Measurements from ENCODE around the gene DGKI.
"Not testable (repeated sequence)": the region's sequence is repeated elsewhere in the genome, so short reads cannot be mapped to it uniquely, and the experiment has no call there.

DGKI gene

GRCh38 chr7:137706330-137706729, 140.4 kb downstream of the DGKI start:
- not testable (repeated sequence) for H2AFZ ChIP-seq (ENCODE audit: low read length); H3K4me3 ChIP-seq (ENCODE audit: low read length in 2 of 2); H4K8ac ChIP-seq (ENCODE audit: low read depth, low read length); H3K27ac ChIP-seq (replicated peaks; ENCODE audit: low read length); H4K91ac ChIP-seq (ENCODE audit: low read depth, low read length, poor library complexity); H3K36me3 ChIP-seq (replicated peaks in 1 of 2; ENCODE audit: control insufficient read depth in 2 of 2, insufficient read depth in 2 of 2, low read length in 2 of 2); H3K4me2 ChIP-seq (ENCODE audit: insufficient read depth, low read length, poor library complexity, severe bottlenecking); H2BK120ac ChIP-seq (ENCODE audit: low read depth, low read length); H2BK12ac ChIP-seq (ENCODE audit: low read length); H3K18ac ChIP-seq (ENCODE audit: low read length); DNase-seq (ENCODE audit: low spot score); H2BK5ac ChIP-seq (ENCODE audit: low read length); H3K79me1 ChIP-seq (ENCODE audit: low read depth, low read length); H3K9ac ChIP-seq (ENCODE audit: low read depth, low read length, poor library complexity); H3K9me3 ChIP-seq (replicated peaks in 1 of 2; ENCODE audit: control insufficient read depth in 2 of 2, insufficient read depth in 1 of 2, low read depth in 1 of 2, low read length in 2 of 2); H3K4me1 ChIP-seq (ENCODE audit: control insufficient read depth in 2 of 2, insufficient read depth in 1 of 2, low read depth in 1 of 2, low read length in 2 of 2); H3K14ac ChIP-seq (ENCODE audit: low read length); H3K23ac ChIP-seq (ENCODE audit: low read depth, low read length, poor library complexity); H2BK15ac ChIP-seq (ENCODE audit: low read length); H3K27me3 ChIP-seq (ENCODE audit: control insufficient read depth in 3 of 3, insufficient read depth in 3 of 3, low read depth in 1 of 3, low read length in 3 of 3); H3K4ac ChIP-seq (ENCODE audit: low read length); H2AK5ac ChIP-seq (ENCODE audit: low read depth, low read length)
- no CpG with 5 or more reads among the region's 5 CpGs for WGBS, 2 donors (ENCODE audit: extremely low coverage in 2 of 2, insufficient read length in 2 of 2, insufficient replicate concordance in 1 of 2)

DNA sequence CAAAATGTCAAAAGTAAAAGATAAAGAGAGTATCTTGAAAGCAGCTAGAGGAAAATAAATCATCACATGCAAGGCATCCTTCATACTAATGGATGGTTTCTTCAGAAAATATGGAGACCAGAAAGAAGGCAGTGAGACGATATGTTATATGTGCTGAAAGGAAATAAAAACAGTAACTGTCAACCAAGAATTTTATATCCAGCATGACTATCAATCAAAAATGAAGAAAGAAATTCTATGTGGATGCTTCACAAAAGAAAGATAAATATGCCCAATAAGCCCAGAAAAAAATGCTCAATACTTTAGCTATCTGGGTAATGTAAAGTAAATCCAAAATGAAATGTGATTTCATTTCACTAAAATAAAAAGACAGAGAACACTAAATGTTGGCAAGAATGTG, 142.1 kb downstream of the DGKI start:
- H3K4ac ChIP-seq (ENCODE audit: low read length): no peak overlapping the region
- H4K8ac ChIP-seq (ENCODE audit: low read depth, low read length): no peak overlapping the region
- no peak overlapping the region for H2BK12ac ChIP-seq (ENCODE audit: low read length)
- H3K79me1 ChIP-seq (ENCODE audit: low read depth, low read length): no peaks in the 10 kb centered on the region
- no CpG with 5 or more reads among the region's 1 CpG for whole genome bisulfite sequencing, 2 donors (ENCODE audit: extremely low coverage in 2 of 2, insufficient read length in 2 of 2, insufficient replicate concordance in 1 of 2)
- no peak overlapping the region for H3K27ac ChIP-seq (replicated peaks; ENCODE audit: low read length)
- H2BK15ac ChIP-seq (ENCODE audit: low read length): no peak overlapping the region
- peaks cover 0 to 6% of the 10 kb centered on the region in 2 donors for H3K9me3 ChIP-seq (replicated peaks in 1 of 2; ENCODE audit: control insufficient read depth in 2 of 2, insufficient read depth in 1 of 2, low read depth in 1 of 2, low read length in 2 of 2)
- no peak overlapping the region for H4K91ac ChIP-seq (ENCODE audit: low read depth, low read length, poor library complexity)
- H3K27me3 ChIP-seq (ENCODE audit: control insufficient read depth in 3 of 3, insufficient read depth in 3 of 3, low read depth in 1 of 3, low read length in 3 of 3): no peaks in the 10 kb centered on the region
- H3K4me2 ChIP-seq (ENCODE audit: insufficient read depth, low read length, poor library complexity, severe bottlenecking): no peak overlapping the region
- H2AFZ ChIP-seq (ENCODE audit: low read length): no peak overlapping the region
- no peak overlapping the region for H3K9ac ChIP-seq (ENCODE audit: low read depth, low read length, poor library complexity)
- H2AK5ac ChIP-seq (ENCODE audit: low read depth, low read length): no peak overlapping the region
- no peaks in the 10 kb centered on the region for H3K36me3 ChIP-seq (replicated peaks in 1 of 2; ENCODE audit: control insufficient read depth in 2 of 2, insufficient read depth in 2 of 2, low read length in 2 of 2)
- H2BK5ac ChIP-seq (ENCODE audit: low read length): no peak overlapping the region
- no peak for DNase-seq (ENCODE audit: low spot score)
- H3K4me3 ChIP-seq (ENCODE audit: low read length in 2 of 2): no peak overlapping the region
- no peak overlapping the region for H3K14ac ChIP-seq (ENCODE audit: low read length)
- H3K4me1 ChIP-seq (ENCODE audit: control insufficient read depth in 2 of 2, insufficient read depth in 1 of 2, low read depth in 1 of 2, low read length in 2 of 2): no peaks in the 10 kb centered on the region
- H2BK120ac ChIP-seq (ENCODE audit: low read depth, low read length): no peak overlapping the region
- no peak overlapping the region for H3K23ac ChIP-seq (ENCODE audit: low read depth, low read length, poor library complexity)
- no peak overlapping the region for H3K18ac ChIP-seq (ENCODE audit: low read length)

DNA sequence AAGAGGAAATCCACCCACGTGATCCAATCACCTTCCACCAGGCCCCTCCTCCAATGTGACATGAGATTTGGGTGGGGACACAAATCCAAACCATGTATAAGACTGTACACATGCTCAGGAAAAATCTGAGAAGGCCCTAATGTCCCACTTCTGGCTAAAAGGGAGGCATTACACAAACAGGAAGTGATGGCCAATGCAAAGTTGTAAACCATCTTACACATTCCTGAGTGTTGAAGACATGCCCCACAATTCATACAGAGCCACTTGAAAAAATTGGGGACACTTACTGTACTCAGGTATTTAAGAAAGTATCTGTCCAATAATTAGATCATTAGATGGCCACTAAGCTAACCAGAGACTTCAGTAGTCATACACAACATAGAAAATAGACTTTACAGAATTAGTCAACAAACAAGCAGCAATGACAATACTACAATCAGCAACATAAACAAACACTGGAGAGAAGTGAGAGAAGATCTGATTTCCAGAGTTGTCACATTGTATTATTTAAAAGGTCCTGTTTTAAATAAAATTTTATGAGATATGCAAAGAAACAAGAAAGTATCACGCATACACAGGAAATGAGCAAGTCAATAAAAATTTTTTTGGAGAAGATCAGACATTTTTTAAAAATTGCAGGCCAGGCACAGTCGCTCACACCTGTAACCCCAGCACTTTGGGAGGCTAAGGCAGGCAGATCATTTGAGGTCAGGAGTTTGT, 143.3 kb downstream of the DGKI start:
- no peak overlapping the region for H2BK12ac ChIP-seq (ENCODE audit: low read length)
- no peak overlapping the region for H2BK15ac ChIP-seq (ENCODE audit: low read length)
- H3K79me1 ChIP-seq (ENCODE audit: low read depth, low read length): no peaks in the 10 kb centered on the region
- H3K36me3 ChIP-seq (replicated peaks in 1 of 2; ENCODE audit: control insufficient read depth in 2 of 2, insufficient read depth in 2 of 2, low read length in 2 of 2): no peaks in the 10 kb centered on the region
- H3K27me3 ChIP-seq (ENCODE audit: control insufficient read depth in 3 of 3, insufficient read depth in 3 of 3, low read depth in 1 of 3, low read length in 3 of 3): no peaks in the 10 kb centered on the region
- no peak overlapping the region for H3K14ac ChIP-seq (ENCODE audit: low read length)
- no peak overlapping the region for H2AFZ ChIP-seq (ENCODE audit: low read length)
- no peak overlapping the region for H3K4me3 ChIP-seq (ENCODE audit: low read length in 2 of 2)
- no peak overlapping the region for H2BK5ac ChIP-seq (ENCODE audit: low read length)
- no peak overlapping the region for H3K4me2 ChIP-seq (ENCODE audit: insufficient read depth, low read length, poor library complexity, severe bottlenecking)
- no peaks in the 10 kb centered on the region for H3K4me1 ChIP-seq (ENCODE audit: control insufficient read depth in 2 of 2, insufficient read depth in 1 of 2, low read depth in 1 of 2, low read length in 2 of 2)
- H2BK120ac ChIP-seq (ENCODE audit: low read depth, low read length): no peak overlapping the region
- no peak overlapping the region for H3K9ac ChIP-seq (ENCODE audit: low read depth, low read length, poor library complexity)
- H3K18ac ChIP-seq (ENCODE audit: low read length): no peak overlapping the region
- no peak overlapping the region for H3K4ac ChIP-seq (ENCODE audit: low read length)
- no peak overlapping the region for H2AK5ac ChIP-seq (ENCODE audit: low read depth, low read length)
- H3K9me3 ChIP-seq (replicated peaks in 1 of 2; ENCODE audit: control insufficient read depth in 2 of 2, insufficient read depth in 1 of 2, low read depth in 1 of 2, low read length in 2 of 2): peaks cover 0 to 6% of the 10 kb centered on the region in 2 donors
- H4K8ac ChIP-seq (ENCODE audit: low read depth, low read length): no peak overlapping the region
- DNase-seq (ENCODE audit: low spot score): no peak
- no peak overlapping the region for H3K27ac ChIP-seq (replicated peaks; ENCODE audit: low read length)
- H4K91ac ChIP-seq (ENCODE audit: low read depth, low read length, poor library complexity): no peak overlapping the region
- WGBS, 2 donors (ENCODE audit: extremely low coverage in 2 of 2, insufficient read length in 2 of 2, insufficient replicate concordance in 1 of 2): no CpG with 5 or more reads among the region's 3 CpGs
- H3K23ac ChIP-seq (ENCODE audit: low read depth, low read length, poor library complexity): no peak overlapping the region

DNA sequence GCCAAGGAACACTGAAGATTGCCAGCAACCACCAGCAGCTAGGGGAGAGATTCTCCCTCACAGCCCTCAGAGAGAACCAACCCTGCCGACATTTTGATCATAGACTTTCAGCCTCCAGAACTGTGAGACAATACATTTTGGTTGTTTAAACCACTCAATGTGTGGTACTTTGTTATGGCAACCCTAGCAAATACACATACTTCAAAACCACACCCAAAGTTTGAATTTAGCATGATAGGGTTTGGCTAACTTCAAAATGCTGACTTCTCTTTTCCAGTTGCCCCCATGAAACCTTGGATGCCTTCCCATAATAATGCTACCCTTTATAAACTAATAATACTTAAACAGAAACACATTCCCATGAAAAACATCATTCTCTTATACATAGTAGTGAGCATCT, 149.8 kb downstream of the DGKI start:
- H2BK12ac ChIP-seq (ENCODE audit: low read length): no peak overlapping the region
- no peak overlapping the region for H3K18ac ChIP-seq (ENCODE audit: low read length)
- H3K9ac ChIP-seq (ENCODE audit: low read depth, low read length, poor library complexity): no peak overlapping the region
- no peak overlapping the region for H2BK15ac ChIP-seq (ENCODE audit: low read length)
- H3K23ac ChIP-seq (ENCODE audit: low read depth, low read length, poor library complexity): no peak overlapping the region
- no CpG with 5 or more reads among the region's 1 CpG for WGBS, 2 donors (ENCODE audit: extremely low coverage in 2 of 2, insufficient read length in 2 of 2, insufficient replicate concordance in 1 of 2)
- no peaks in the 10 kb centered on the region for H3K9me3 ChIP-seq (replicated peaks in 1 of 2; ENCODE audit: control insufficient read depth in 2 of 2, insufficient read depth in 1 of 2, low read depth in 1 of 2, low read length in 2 of 2)
- peaks cover 0 to 4% of the 10 kb centered on the region in 2 donors for H3K4me1 ChIP-seq (ENCODE audit: control insufficient read depth in 2 of 2, insufficient read depth in 1 of 2, low read depth in 1 of 2, low read length in 2 of 2)
- H3K79me1 ChIP-seq (ENCODE audit: low read depth, low read length): no peaks in the 10 kb centered on the region
- H2AFZ ChIP-seq (ENCODE audit: low read length): no peak overlapping the region
- H3K14ac ChIP-seq (ENCODE audit: low read length): no peak overlapping the region
- H3K4ac ChIP-seq (ENCODE audit: low read length): no peak overlapping the region
- no peak overlapping the region for H2BK5ac ChIP-seq (ENCODE audit: low read length)
- no peak overlapping the region for H3K4me2 ChIP-seq (ENCODE audit: insufficient read depth, low read length, poor library complexity, severe bottlenecking)
- H4K91ac ChIP-seq (ENCODE audit: low read depth, low read length, poor library complexity): no peak overlapping the region
- no peak overlapping the region for H3K27ac ChIP-seq (replicated peaks; ENCODE audit: low read length)
- no peak overlapping the region for H2AK5ac ChIP-seq (ENCODE audit: low read depth, low read length)
- no peak overlapping the region for H4K8ac ChIP-seq (ENCODE audit: low read depth, low read length)
- no peaks in the 10 kb centered on the region for H3K36me3 ChIP-seq (replicated peaks in 1 of 2; ENCODE audit: control insufficient read depth in 2 of 2, insufficient read depth in 2 of 2, low read length in 2 of 2)
- no peak overlapping the region for H3K4me3 ChIP-seq (ENCODE audit: low read length in 2 of 2)
- DNase-seq (ENCODE audit: low spot score): no peak
- H3K27me3 ChIP-seq (ENCODE audit: control insufficient read depth in 3 of 3, insufficient read depth in 3 of 3, low read depth in 1 of 3, low read length in 3 of 3): no peaks in the 10 kb centered on the region
- H2BK120ac ChIP-seq (ENCODE audit: low read depth, low read length): no peak overlapping the region

Data from neuronal stem cell (in vitro differentiated cells).